Nephron (organoid): Measurements from ENCODE around the gene APBB1IP.
"Not testable (repeated sequence)": the region's sequence is repeated elsewhere in the genome, so short reads cannot be mapped to it uniquely, and the experiment has no call there.

ENCODE experiments used
- H3K27ac Mint-ChIP-seq, 3 experiments: 2 replicates each; pipeline ENCODE4 v1.8.0; 2020; ENCODE audit warnings: mixed read lengths in 3 of 3, mild to moderate bottlenecking in 2 of 3, moderate library complexity in 1 of 3
- H3K27me3 Mint-ChIP-seq: 2 replicates; pipeline ENCODE4 v1.8.0; 2021; ENCODE audit warnings: low read depth, mild to moderate bottlenecking, moderate library complexity, mixed read lengths
- H3K36me3 Mint-ChIP-seq: 2 replicates; pipeline ENCODE4 v1.8.0; 2020; ENCODE audit warnings: low read depth, mixed read lengths
- H3K4me1 Mint-ChIP-seq: 2 replicates; pipeline ENCODE4 v1.8.0; 2020; ENCODE audit warnings: mixed read lengths
- H3K4me3 Mint-ChIP-seq, 3 experiments: 2 replicates each; pipeline ENCODE4 v1.8.0; 2020; ENCODE audit warnings: mild to moderate bottlenecking in 3 of 3, mixed read lengths in 3 of 3, moderate library complexity in 2 of 3
- H3K9me3 Mint-ChIP-seq: 2 replicates; pipeline ENCODE4 v1.8.0; 2020; ENCODE audit warnings: mixed read lengths
- CTCF ChIP-seq, 3 experiments: fragments of 200-600 bp; sonication (generic); IDR thresholded peaks; one replicate each; pipeline ENCODE4 v1.5.0; 2021; ENCODE audit warnings: antibody characterized with exemption in 3 of 3; ENCODE audit not compliant: unreplicated experiment in 3 of 3

APBB1IP gene

GRCh38 chr10:26571655-26572054 lies 133.5 kb downstream of the APBB1IP start:
- H3K4me3 Mint-ChIP-seq: no peak overlapping the region

GRCh38 chr10:26573674-26574073 lies 135.5 kb downstream of the APBB1IP start:
- H3K27me3 Mint-ChIP-seq: peaks cover 16% of the 10 kb centered on the region
- H3K4me1 Mint-ChIP-seq: no peaks in the 10 kb centered on the region
- H3K27ac Mint-ChIP-seq: no peak overlapping the region
- no peak overlapping the region for H3K4me3 Mint-ChIP-seq
- TF ChIP-seq CTCF (IDR thresholded peaks at IDR 0.05; ENCODE audit: unreplicated experiment in 3 of 3): no peak
- H3K9me3 Mint-ChIP-seq: peaks cover 18% of the 10 kb centered on the region
- H3K36me3 Mint-ChIP-seq: no peaks in the 10 kb centered on the region

More at GRCh38 chr10:26571655-26572054, 133.5 kb downstream of the APBB1IP start:
- H3K27me3 Mint-ChIP-seq: peaks cover 31% of the 10 kb centered on the region
- H3K9me3 Mint-ChIP-seq: peaks cover 18% of the 10 kb centered on the region
- peaks cover 5% of the 10 kb centered on the region for H3K4me1 Mint-ChIP-seq
- H3K36me3 Mint-ChIP-seq: no peaks in the 10 kb centered on the region
- no peak overlapping the region for H3K27ac Mint-ChIP-seq
- TF ChIP-seq CTCF (IDR thresholded peaks at IDR 0.05; ENCODE audit: unreplicated experiment in 3 of 3): no peak

- Mint-ChIP-seq H3K4me1 (no peaks in the 10 kb centered on the region), H3K9me3 (peaks cover 18% of the 10 kb centered on the region), H3K4me3 (no peak overlapping the region), H3K27me3 (peaks cover 12% of the 10 kb centered on the region), H3K27ac (no peak overlapping the region), H3K36me3 (no peaks in the 10 kb centered on the region)
- TF ChIP-seq CTCF (IDR thresholded peaks at IDR 0.05; ENCODE audit: unreplicated experiment in 3 of 3): no peak
These were observed 136.6 kb downstream of the APBB1IP start for GRCh38 chr10:26574783-26575182.

- H3K36me3 Mint-ChIP-seq, H3K9me3 Mint-ChIP-seq, H3K4me3 Mint-ChIP-seq: not testable (repeated sequence)
These were observed 140.2 kb downstream of the APBB1IP start for GRCh38 chr10:26578371-26578770.

GRCh38 chr10:26579256-26580063 lies 141.3 kb downstream of the APBB1IP start:
- Mint-ChIP-seq H3K36me3 (no peaks in the 10 kb centered on the region), H3K27me3 (peaks cover 6% of the 10 kb centered on the region)
- no peak for TF ChIP-seq CTCF (IDR thresholded peaks at IDR 0.05; ENCODE audit: unreplicated experiment in 3 of 3)

More at GRCh38 chr10:26578371-26578770, 140.2 kb downstream of the APBB1IP start:
- not testable (repeated sequence) for H3K27ac Mint-ChIP-seq, H3K4me1 Mint-ChIP-seq, H3K27me3 Mint-ChIP-seq

GRCh38 chr10:26586211-26586610 lies 148.1 kb downstream of the APBB1IP start:
- no peaks in the 10 kb centered on the region for H3K36me3 Mint-ChIP-seq
- H3K27me3 Mint-ChIP-seq: peaks cover 23% of the 10 kb centered on the region
- no peak overlapping the region for H3K4me3 Mint-ChIP-seq
- H3K4me1 Mint-ChIP-seq: no peaks in the 10 kb centered on the region
- no peaks in the 10 kb centered on the region for H3K9me3 Mint-ChIP-seq
- H3K27ac Mint-ChIP-seq: no peak overlapping the region
- no peak for TF ChIP-seq CTCF (IDR thresholded peaks at IDR 0.05; ENCODE audit: unreplicated experiment in 3 of 3)

More at GRCh38 chr10:26579256-26580063, 141.3 kb downstream of the APBB1IP start:
- no peaks in the 10 kb centered on the region for H3K4me1 Mint-ChIP-seq
- no peak overlapping the region for H3K27ac Mint-ChIP-seq
- H3K9me3 Mint-ChIP-seq: peaks cover 9% of the 10 kb centered on the region
- H3K4me3 Mint-ChIP-seq: no peak overlapping the region
